Measurements from ENCODE around the gene U2AF2.

Gene U2AF2

GRCh38 chr19:55669418-55670279 lies 14.8 kb downstream of the U2AF2 start:
- H3K4me3 ChIP-seq (ENCODE audit: low read depth, low read length), result no peak overlapping the region
- no peak for DNase-seq (ENCODE audit: low read depth)

- H3K4me3 ChIP-seq (ENCODE audit: low read depth, low read length), result no peak overlapping the region
- DNase-seq (ENCODE audit: low read depth), result no peak
Observed at GRCh38 chr19:55670280-55671053, 15.6 kb downstream of the U2AF2 start.

GRCh38 chr19:55671054-55671378 lies 16.2 kb downstream of the U2AF2 start:
- H3K4me3 ChIP-seq (ENCODE audit: low read depth, low read length), result no peak overlapping the region
- no peak for DNase-seq (ENCODE audit: low read depth)

GRCh38 chr19:55672418-55672817 lies 17.6 kb downstream of the U2AF2 start:
- no peak for DNase-seq (ENCODE audit: low read depth)

GRCh38 chr19:55673465-55673864 lies 18.6 kb downstream of the U2AF2 start:
- no peak overlapping the region for H3K4me3 ChIP-seq (ENCODE audit: low read depth, low read length)
- no peak for DNase-seq (ENCODE audit: low read depth)

More at GRCh38 chr19:55672418-55672817, 17.6 kb downstream of the U2AF2 start:
- H3K4me3 ChIP-seq (ENCODE audit: low read depth, low read length), result no peak overlapping the region

GRCh38 chr19:55673889-55674288 lies 19.1 kb downstream of the U2AF2 start:
- H3K4me3 ChIP-seq (ENCODE audit: low read depth, low read length), result no peak overlapping the region
- no peak for DNase-seq (ENCODE audit: low read depth)

GRCh38 chr19:55674459-55674840 lies 19.6 kb downstream of the U2AF2 start:
- no peak for DNase-seq (ENCODE audit: low read depth)
- H3K4me3 ChIP-seq (ENCODE audit: low read depth, low read length), result peak overlapping the region; percentile 55

- peak; percentile 86 for DNase-seq (ENCODE audit: low read depth)
- peak within 1 kb of the TSS; percentile 55 for H3K4me3 ChIP-seq (ENCODE audit: low read depth, low read length)
Observed at GRCh38 chr19:55674841-55675660, 20.2 kb downstream of the U2AF2 start, which contains the start of gene EPN1. TSS of gene EPN1 (plus strand) at chr19:55675226. CDS start at chr19:55678628, 3,402 bp downstream.

- DNase-seq (ENCODE audit: low read depth), result no peak
- peak overlapping the region; percentile 55 for H3K4me3 ChIP-seq (ENCODE audit: low read depth, low read length)
Observed at GRCh38 chr19:55675661-55676354, 21.0 kb downstream of the U2AF2 start.

GRCh38 chr19:55676383-55676782 lies 21.5 kb downstream of the U2AF2 start:
- no peak for DNase-seq (ENCODE audit: low read depth)
- peak overlapping the region; percentile 55 for H3K4me3 ChIP-seq (ENCODE audit: low read depth, low read length)

- H3K4me3 ChIP-seq (ENCODE audit: low read depth, low read length), result no peak overlapping the region
- DNase-seq (ENCODE audit: low read depth), result no peak
Observed at GRCh38 chr19:55676889-55677505, 22.2 kb downstream of the U2AF2 start.

GRCh38 chr19:55677572-55678028 lies 22.8 kb downstream of the U2AF2 start:
- no peak overlapping the region for H3K4me3 ChIP-seq (ENCODE audit: low read depth, low read length)
- no peak for DNase-seq (ENCODE audit: low read depth)

GRCh38 chr19:55678121-55678671 lies 23.4 kb downstream of the U2AF2 start:
- no peak for DNase-seq (ENCODE audit: low read depth)
- no peak overlapping the region for H3K4me3 ChIP-seq (ENCODE audit: low read depth, low read length)

GRCh38 chr19:55679343-55680257 lies 24.8 kb downstream of the U2AF2 start:
- no peak for DNase-seq (ENCODE audit: low read depth)
- no peak overlapping the region for H3K4me3 ChIP-seq (ENCODE audit: low read depth, low read length)

GRCh38 chr19:55680339-55681130 lies 25.7 kb downstream of the U2AF2 start:
- no peak for DNase-seq (ENCODE audit: low read depth)
- H3K4me3 ChIP-seq (ENCODE audit: low read depth, low read length), result no peak overlapping the region

GRCh38 chr19:55681131-55682092 lies 26.6 kb downstream of the U2AF2 start:
- H3K4me3 ChIP-seq (ENCODE audit: low read depth, low read length), result no peak overlapping the region
- no peak for DNase-seq (ENCODE audit: low read depth)

Data from skeletal muscle cell (primary cell).